KG1 (cell line): ENCODE measurements around the gene VTI1A.
"Not testable (repeated sequence)": the region's sequence is repeated elsewhere in the genome, so short reads cannot be mapped to it uniquely, and the experiment has no call there.

Experiments
- DNase-seq: peaks from one replicate; lab custom pipeline; 2025; lab: John Stamatoyannopoulos, UW

Gene VTI1A

DNA sequence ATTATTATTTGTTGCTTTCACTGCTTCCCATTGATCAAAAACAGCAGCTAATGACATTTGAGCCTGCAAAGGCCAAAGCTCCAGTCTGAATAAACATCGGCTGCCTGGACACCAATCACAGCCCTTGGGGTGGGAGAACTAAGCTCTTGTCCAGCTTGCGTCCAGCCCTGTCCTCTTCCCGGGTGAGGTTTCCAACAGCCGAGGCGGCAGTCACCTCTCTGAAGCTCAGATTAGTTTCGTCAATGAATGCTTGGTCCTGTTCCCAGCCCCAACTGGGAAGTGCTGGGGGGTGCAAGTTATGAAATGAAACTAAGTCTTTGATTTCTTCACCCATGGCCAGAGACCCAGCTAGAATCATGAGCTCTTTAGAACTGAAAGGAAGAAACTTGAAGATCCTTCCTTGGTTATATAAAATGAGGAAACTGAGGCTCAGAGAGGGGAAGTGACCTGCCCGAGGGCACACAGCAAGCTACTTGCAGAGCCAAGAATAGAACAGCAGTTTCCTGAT, 389.0 kb downstream of the VTI1A start:
- no peak for DNase-seq

DNA sequence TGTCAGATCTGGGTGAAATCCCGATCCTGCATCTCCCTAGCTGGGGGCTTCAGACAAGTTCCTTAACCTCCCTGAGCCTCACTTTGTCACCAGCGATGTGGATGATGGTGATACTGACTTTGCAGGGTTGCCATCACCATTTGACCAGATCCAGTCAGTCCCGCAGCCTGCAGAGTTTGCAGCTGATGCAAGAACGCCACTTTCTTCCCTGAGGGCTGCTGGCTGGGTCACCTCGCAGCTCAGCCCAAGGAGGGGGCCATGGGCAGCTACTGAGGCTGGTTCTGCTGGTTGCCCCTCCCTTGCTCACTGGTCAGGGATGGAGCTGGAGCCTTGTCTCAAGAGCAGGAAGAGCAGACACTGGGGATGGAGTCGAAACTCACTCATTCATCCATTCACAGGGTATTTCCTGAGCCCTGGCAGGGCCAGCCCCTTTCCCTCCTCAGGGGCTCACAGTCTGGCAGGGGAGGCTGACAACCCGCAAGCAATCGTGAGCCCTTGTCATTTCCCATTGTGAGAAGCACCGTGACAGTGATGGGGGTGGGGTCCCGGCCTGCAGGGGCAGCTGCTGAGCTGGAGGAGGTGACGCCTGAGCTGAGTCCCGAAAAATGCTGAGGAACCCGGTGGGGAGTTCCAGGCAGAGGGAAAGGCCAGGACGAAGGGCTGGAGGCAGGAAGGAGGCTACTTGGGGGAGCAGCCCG, 391.9 kb downstream of the VTI1A start:
- DNase-seq: no peak

DNA sequence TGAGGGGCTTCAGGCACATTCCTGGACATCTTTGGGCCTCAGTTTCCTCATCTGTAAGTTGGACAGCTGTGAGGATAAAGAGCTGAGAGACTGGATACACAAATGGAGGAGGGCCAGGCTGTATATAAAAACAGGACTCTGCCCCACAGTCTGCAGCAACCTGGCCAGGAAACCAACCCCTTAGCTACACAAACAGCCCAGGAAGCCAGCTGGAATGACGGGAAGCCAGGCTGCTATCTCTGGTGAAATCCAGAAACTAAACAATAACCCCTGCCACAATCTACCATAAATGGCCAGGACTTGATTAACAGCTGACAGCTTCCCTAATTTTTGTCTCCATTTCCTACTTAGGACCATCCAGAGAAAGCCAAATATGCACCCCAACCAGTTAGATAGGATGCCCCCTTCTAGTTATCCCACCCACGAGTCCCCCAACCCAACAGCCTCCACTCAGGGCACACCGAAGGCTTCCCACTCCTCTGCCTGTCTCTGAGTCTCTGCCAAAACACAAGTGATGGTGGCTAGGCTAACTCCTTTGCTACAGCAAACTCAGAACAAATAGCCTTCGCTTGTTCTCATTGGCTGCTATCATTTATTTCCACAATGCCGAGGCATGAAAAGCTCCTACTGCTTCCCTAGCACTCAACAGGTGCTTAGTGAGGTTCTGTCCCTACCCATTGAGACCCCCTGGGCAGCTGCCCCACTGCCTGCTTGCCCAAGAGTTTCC, 393.1 kb downstream of the VTI1A start:
- no peak for DNase-seq

DNA sequence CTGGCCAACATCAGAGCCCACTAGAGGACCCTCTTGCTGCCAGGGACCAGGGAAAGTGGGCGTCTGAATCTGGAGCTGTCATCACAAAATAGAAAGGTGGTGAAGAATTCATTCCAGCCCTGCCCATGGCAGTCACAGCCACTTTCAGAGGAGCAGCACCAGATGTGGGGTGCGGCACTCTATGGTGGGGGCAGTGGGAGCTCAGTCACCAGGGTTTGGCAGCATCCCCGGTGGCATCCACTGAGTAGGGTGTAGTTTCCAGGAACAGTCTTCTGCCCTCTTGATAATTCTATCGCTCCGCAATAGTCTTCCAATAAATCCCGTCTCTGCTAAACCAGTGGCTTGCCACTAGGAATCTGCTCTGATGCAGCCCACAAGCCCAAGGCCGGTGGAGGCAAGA, 394.5 kb downstream of the VTI1A start:
- no peak for DNase-seq

DNA sequence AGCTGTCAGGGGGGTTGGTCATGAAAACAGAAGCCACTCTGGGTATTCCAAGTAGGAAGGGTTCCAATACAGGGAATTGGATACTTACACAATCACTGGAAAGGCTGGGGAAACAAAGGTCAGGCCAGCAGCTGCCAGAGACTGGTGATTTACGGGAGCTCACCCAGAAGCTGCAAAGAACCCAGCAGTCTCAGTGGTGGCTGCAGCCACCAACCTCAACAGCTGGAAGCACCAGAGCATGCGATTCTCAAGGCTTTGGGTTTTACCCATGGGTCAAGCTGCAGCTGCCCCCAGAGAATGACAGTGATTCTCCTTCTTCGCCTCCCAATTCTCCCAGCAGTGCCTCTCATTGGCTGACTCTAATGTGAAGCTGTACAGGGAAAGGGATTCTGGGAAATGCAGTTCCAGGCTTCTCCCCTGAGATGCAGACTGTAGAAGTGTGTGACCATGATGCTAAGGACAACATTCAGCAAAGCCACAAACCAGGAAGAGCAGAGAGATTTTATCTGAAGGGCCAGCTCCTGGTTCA, 395.9 kb downstream of the VTI1A start:
- no peak for DNase-seq

DNA sequence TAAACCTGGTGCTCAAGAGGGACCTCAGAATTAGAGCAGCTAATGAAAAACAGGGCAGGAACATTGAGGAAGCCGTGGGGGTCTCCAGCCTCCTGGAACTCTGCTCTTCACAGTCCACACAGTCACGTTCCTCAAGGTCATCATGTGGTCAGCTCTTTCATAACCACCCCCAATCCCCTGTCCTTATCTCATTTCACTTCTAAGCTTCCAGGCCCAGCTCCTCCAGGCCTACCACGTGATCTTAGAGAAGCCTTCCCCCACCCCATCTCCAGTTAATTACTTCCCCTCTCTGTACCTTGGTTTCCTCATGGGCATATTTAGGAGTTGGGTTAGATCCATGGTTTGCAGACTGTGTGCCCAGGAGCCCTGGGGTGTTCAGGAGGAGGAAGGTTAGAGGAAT, 396.6 kb downstream of the VTI1A start:
- DNase-seq: no peak

DNA sequence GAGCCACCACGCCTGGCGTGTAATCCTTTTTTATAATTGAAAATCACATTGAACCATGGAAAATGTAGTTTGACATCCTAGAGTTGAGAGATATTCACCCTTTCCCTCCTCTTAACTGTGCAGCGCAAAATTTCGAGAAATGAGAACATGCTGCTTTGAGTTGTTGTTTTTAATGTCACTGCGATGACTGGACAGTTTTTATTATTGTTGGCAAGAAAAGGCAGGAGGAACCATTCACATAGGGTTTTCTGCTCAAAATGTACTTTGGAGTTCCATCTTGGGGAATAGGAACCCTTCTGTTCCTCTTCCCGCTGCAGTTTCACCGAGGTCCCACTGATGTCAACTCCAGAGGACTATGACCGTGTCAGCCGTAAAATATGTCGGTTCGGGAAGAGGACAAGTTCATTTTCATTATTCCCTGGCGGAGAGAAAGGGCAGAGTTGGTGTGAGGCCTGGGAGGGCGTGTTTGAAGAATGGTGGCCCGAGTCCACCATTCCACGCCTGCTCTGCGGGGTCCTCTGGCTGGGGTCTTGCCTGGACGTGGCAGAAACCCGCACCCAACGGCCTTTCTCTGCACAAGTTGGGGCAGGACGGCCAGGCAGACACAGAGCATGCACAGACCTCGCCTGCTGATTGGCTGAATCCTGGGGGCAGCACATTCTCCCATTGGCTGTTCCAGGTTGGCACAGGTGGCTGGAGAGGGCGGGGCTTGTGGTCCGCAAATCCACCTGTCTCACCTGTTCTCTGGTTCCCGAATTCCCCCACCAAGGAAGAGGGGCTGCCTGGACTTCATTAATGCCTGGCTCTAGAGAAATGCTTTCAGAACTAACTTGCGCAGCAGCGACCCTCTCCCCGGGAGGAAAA, 397.9 kb downstream of the VTI1A start:
- no peak for DNase-seq

DNA sequence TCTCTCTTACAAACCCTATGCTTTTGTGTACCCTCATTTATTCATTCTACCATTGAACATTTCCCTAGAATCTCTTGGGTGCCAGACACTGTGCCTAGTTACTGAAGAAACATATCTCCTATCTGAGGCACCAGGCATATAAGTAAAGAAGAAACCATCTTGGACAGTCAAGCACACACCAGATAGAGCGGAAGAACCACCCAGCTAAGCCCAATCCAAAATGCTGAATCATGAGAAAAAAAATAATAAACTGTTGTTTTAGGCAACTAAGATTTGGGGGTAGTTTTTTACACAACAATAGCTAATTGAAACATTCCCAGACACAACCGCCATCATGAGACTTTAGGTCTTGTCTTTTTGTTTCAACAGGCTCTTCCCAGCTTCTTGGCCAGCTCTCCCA, 400.8 kb downstream of the VTI1A start:
- DNase-seq: no peak

DNA sequence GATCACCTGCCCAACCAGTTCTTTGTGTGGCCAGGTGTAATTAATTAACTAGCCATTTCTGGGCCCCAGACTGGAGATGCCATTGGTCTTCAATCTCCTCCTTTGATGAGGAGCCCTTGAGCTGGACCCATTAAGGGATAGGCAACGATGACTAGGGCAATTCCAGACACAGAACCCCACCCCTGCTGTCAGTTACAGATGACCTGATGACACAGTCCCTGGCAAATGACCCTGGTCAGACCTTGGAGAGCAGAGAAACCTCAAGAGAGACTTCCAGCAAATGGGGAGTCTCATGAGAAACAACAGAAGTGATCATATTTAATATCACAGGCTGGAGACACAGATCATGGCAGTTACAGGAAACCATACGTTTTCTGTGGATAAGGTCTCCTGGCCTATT, 401.2 kb downstream of the VTI1A start:
- DNase-seq: no peak

DNA sequence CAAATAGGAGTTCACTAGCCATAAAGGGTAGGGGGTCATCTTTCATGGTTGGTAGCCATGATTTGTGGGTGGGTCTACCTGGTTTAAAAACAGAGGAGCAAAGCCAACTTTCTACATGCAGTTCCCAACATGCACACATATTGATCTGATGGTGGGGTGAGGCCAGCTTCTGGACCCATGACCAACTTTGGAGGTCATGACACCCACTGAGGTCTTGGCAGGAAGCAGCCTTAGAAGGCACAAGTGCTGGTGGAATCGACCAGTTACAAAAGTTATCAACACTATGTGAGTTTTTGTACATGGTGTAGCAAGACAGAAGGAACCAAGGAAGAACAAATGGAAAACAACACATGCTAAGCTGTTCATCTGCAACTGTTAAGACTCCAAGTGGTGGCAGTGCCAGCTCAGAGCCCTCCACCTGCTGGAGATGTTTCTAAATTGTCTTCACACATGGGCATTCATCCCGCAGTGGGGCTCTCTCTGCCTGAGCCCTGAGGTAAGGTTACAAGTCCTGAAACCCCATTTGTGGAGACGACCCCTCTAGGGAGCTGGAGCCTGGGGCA, 401.9 kb downstream of the VTI1A start:
- DNase-seq: no peak

DNA sequence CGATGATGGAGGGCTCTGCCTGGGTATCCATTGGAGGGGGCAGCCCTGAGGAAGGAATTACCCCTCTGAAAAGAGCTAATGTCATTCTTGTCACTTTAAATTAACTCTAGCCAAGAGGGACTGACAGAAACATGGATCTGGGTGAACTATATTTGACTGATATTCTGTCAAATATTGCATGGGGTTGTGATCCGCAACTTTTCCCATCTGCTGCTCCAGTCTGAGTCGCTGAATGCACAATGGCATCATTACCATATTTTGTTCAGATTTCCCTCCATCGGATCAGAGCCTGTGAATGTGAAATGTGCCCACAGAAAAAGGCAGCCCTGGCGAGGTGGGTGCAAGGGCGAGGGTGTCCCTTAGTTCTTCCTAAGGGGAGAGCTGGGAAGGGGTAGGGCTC, 402.5 kb downstream of the VTI1A start:
- DNase-seq: no peak

DNA sequence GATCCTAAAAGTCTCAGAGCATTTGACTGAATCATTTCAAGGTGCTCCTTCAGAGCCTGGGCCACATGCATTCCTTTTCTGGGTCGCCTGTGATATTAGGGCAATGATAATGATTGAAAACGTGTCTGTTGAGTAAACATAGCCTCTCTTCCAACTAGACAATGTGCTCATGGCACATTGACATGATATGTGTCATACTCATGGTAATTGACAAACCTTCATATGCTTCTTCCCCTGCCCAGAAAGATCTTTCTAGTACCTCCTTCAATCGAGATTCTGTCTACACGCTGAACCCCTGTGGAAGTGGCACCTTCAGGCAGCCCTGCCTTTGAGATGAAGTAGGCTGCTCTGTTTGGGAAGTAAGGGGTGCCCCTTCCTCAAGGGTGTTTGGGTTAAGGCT, 404.2 kb downstream of the VTI1A start:
- DNase-seq: no peak

DNA sequence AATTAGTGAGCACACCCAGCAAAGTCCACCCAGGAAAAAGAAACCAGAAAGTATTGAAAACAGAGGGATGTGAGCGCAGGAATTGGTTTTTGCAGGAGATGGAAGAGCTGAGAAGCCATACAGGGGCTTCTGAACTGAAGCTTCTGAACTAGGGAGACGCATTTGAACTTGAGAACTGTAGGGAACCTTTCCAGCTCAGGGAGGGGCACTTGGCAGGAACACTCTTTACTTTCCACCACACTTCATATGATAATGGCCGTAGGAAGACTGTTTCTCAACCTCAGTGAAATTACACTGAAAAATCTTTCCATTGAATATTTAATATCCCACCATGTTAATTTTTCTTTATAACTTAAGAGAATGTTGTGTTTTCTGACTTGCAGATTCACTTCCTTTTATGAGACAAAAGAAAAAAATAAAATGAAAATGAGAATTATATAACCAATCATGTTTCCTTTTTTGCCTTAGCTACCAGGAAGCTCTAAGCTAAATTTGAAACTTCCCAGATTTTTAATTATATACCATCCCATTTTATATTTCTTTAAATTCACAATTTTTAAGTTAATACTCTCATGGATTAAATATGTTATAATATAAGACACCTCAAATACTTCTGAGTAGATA, 404.7 kb downstream of the VTI1A start:
- no peak for DNase-seq

DNA sequence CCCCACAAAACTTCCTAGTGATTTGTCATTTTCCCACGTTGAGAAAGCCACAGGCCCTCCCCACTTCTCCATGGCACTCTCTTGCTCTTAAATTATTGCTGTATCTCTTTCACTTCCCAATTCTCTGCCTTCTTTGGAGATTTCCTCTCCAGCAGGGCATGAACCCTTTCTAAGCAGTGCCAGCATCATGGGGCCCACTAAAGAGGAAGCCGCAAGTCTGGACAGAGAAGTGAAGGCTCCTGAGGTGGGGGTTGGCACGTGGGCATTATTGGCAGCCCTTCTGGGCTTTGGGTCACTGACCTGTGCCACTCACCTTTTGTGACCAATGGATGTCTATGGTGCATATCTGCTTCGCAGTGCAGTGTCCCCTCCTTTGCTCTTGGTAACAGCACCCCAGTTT, 405.3 kb downstream of the VTI1A start:
- DNase-seq: no peak

DNA sequence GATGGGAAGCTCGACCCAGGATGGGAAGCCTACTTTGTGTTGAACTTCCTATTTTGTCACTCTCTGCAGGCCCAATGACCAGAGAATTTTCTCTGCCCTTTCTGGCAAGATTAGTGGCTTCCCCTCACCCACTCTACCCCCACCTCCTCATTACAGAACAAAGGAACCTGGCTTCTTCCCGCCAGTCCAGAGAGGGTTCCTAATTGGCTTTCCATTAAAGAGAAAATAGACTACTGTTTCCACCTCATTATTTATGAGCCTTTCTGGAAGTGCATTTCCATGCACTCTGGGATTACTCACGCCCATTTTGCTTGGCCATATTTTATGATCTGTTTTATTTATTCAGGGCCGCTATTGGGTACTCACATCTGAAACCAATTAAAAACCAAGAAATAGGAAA, 408.1 kb downstream of the VTI1A start:
- DNase-seq: no peak

DNA sequence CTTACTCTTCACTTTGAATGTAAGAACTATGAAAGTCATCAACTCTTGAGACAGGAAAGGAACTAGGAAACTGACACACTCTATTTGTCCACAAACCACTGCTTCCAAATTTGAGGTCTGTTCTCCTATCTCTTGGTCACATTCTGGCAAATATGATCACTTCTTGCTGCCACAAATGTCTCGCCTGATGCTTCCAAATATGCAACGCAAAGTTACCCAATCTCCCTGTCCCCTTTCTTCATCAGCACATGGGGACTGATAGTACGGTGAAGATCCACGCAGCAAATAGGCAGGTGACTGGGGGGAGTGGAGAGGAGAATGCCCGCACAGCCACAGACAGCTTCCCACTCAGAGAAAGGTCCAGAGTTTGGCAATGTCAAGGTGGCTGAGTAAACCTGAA, 410.5 kb downstream of the VTI1A start:
- DNase-seq: no peak

DNA sequence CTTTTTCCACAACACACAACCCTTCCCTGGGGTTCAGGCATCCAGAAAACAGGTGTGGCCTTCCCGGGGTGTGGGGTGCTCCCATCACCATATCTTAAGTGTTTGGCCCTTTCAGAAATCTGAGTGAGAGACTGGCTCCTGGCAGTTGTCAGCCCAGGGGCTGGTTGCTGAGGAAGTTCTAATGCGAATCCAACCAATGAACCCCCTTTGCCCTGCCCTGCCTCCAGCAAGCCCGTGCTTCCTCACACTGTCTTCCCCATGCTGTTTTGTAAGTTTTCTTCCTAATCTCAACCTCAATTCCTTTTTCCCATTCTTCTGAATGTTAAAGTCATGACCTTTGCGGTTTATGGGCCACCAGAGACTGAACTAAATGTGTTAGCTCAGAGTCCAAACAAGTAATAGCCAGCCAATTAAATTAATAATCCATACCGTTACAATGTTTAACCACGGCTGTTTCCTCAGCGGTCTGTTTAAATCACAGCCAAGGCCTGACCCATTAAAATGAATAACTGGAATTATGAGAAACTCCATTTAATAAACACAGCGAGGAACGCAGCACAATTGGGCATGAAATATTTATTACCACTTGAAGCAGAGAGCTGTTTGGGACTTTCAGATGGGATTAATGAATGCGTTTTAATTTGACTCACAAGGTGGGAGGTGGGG, 412.1 kb downstream of the VTI1A start:
- DNase-seq: no peak

DNA sequence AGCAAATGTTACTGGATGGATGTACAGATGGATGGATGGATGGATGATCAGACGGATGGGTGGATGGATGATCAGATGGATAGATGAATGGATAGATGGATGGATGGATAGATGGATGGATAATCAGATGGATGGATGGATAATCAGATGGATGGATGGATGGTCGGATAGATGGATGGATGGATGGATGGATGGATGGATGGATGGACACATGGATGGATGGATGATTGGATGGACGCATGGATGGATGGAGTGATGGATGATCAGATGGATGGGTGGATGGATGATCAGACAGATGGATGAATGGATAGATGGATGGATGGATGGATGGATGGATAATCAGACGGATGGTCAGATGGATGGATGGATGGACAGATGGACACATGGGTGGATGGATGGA, 412.8 kb downstream of the VTI1A start:
- no peak for DNase-seq

DNA sequence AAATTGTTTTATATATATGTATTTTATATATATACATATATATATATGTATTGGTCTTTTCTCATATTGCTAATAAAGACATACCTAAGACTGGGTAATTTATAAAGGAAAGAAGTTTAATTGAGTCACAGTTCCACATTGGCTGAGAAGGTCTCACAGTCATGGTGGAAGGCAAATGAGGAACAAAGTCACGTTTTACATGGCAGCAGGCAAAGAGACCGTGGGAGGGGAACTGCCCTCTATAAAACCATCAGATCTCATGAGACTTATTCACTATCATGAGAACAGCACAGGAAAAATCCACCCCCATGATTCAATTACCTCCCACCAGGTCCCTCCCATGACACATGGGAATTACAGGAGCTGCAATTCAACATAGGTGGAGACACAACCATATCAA, 416.4 kb downstream of the VTI1A start:
- not testable (repeated sequence) for DNase-seq
